ENCODE data around the gene MTX1.

- TF ChIP-seq POLR2A (IDR thresholded peaks at IDR 0.05) (peak in 1 of 2 donors; percentile 62), CTCF (IDR thresholded peaks at IDR 0.05) (peak in 1 of 6 experiments; percentile 12)
These were observed 46.9 kb downstream of the MTX1 start, which contains the start of gene ENTREP3 for GRCh38 chr1:155255243-155256007.
